ENCODE measurements around the gene ZDHHC13.

ZDHHC13 gene

DNA sequence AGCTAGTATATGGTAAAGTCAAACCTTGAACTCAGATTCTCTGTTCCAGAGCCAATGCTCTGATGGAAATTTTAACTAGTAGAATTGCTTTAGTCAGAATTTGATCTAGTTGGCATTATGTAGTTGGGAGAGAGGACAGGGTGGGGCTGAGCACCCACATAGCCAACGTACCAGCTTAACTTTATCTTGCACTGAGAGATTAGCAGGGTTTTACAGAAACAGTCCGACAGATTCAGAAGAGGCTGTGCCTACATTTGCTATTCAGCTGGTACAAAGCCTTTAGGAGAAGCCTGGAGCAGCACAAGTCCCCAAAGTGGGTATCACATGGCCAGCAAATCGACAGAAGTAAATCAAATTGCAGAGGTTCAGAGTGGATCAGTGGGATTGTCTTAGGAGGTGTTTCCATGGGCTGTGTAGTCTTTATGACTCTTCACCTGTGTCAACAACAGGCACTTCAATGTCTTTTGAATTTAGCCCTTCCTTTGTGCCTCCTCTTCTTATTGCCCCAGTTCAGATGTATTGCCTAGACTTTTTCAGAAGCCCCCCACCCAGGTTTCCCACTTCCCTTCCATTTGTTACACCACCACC, 92.1 kb downstream of the ZDHHC13 start:
- no peak for DNase-seq

DNA sequence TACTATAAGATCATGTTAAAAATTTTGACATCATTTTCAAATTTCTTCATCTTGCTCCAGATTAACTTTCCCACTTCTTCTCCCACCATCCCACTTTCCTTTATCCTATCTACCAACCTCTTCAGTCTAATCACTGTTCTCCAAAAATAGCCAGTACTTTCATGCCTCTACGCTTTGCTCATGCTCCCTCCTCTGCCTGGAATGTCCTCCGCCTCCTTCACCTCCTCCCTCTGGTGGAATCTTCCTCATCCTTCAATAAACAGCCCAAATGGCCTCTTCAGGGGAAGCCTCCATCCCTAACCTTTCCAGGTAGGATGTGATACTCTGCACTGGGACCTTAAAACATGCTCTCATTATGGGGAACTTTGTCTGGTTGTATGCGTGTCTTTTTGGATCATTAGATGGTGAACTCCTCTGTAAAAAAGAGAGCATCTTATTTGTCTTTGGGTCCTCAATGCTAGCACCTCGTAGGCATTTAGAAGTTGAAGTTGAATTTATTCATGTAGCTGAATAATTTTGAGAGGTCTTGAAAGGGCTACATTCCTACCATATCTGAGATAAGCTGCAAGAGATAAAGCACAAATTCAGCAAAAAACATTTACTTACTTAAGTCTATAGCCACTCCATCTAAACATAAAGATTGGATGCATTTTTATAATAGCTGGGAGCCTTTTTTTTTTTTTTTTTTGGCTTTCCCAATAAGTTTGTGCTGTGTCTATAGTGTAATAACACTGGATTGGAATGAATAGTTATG, 92.8 kb downstream of the ZDHHC13 start:
- no peak for DNase-seq

DNA sequence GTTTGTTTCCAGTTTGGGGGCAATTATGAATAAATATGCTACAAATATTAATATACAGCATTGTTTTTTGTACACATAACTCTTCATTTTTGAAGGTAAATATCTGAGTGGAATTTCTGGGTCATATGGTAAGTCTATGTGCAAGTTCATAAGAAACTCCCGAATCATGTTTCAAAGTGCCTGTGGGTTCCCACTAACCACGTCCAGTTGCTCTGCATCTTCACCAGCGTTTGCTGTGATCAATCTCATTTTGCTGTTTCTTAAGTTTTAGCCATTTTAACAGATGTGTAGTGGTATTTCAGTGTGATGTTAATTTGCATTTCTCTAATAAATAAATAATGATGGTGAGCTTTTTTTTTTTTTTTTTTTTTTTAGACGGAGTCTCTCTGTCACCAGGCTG, 99.1 kb downstream of the ZDHHC13 start:
- no peak for DNase-seq

DNA sequence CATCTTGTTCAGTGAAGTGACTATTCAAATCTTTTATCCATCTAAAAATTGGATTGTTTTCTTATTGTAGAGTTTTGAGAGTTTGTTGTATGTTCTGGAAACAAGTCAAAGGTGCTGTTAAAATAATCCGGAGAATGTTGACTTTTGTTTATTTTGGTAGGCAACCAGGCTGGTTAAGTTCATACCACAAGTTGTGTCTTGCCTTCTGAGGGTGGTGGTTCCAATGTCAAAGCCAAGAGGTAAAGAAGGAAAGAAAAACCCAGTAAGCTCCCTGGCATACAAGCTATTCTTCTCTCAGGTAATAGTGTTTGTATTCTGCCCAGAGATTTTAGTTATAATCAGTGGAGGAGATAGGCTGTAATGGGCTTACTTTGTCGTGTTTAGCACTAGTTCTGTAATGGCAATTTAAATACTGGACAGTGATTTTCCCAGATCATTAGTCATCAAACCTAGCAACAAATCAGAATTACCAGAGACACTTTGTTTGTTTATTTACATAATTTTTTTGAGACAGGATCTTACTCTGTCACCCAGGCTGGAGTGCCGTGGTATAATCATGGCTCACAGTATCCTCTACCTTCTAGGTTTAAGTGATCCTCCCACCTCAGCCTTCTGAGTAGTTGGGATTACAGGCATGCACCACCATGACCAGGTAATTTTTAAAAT, 99.9 kb downstream of the ZDHHC13 start:
- DNase-seq: no peak

DNA sequence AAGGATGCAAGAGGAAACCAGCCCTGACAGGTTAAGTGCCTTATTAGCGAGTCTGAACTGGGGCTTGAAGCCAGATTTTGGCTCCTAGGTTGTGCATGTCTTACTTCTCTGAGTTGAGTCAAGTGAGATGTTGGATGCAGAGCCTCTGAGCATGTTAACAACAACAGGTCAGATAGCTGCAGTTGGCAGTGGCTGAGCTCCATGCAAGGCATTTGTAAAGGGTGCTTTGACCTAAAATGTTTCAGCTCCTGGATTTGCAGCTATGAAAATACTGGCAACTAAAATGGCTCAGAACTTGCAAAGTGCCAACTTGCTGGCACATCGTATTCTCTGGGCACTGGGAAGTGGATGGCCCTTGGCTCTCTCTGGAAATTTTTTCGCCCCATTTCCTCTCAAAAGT, 101.2 kb downstream of the ZDHHC13 start:
- no peak for DNase-seq

DNA sequence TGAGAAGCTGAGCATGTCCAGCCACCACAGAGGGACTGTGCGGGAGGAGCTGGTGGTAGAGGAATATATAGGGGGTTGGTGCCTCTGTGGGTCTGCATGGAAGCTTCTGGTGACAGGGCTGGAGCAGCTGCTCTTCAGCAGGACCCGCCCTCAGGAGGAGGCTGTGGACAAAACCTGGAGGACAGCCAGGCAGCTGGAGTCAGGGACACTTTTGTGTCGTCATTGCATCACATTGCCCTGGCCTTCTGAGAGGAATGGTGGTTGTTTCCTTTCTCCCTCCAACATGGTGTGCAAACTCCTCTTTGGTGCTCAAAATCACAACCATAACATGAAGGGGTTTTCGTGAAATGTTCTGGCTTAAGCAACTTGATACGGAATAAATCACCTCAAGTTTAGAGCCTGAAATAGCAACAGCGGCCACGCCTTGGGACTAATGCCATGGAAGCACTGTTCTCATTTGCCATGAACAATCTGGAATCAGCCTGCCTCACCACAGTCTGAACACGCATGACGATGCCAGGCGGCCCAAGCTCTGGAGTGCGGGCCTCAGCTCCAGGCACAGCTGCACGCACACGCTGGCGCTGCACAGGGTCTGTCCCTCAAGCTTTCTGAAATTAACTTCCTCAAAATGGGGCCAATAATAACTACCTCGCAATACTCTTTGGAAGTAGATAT, 102.0 kb downstream of the ZDHHC13 start:
- DNase-seq: no peak

DNA sequence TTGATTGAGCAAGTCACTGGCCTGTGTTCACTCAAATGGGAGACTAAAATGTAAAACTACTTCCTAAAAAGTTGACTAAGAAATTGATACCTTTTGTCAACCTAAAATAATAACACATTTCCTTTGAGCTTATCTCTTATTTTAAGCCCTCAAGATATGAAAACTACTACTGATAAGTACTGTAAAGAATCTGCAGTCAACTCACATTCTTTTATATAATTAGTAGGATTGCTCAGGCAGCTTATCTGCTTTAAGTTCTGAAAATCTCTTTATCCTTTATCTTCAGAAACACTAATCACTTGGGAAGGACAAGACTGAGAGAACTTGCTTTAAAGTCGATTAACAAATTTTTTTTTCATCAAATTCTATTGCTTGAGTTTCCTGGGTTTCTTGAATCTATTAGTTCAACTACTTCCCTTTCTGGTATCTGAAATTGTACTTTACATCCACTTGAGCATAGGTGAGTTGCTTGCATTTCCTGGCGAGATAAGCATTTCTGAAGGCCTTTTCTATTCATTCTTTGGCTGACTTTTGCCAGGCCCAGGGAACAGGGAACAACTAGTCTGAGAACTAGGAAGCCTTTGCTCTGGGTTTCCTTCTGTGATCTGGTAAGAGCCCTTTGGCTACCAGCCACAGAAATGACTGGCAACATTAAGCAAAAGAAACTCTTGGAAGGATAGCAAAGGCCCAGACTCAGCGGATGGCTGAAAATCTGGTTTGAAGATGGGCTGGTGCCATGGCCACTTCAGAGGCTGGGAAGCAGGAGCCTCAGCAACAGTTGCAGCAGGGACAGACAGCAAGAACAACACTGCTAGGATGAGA, 104.1 kb downstream of the ZDHHC13 start:
- no peak for DNase-seq

DNA sequence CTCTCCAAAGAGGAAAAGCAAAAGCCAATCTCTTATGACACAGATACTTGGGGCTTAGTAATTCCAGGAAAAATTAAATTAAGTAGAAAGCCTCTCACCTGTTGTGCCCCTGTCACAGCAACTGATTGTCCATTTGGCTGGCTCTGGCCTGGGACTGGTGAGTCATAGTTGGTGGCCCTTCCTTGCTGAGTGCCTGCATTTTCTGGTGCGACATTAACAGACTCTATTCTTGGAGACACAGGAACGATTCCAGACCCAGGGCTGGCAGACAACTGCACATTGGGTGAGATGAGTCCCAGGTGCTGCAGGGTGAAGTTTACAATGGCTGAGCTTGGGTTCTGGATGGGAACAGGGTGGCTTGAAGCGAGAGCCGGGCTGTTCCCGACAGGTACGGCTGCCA, 108.2 kb downstream of the ZDHHC13 start:
- DNase-seq: no peak

DNA sequence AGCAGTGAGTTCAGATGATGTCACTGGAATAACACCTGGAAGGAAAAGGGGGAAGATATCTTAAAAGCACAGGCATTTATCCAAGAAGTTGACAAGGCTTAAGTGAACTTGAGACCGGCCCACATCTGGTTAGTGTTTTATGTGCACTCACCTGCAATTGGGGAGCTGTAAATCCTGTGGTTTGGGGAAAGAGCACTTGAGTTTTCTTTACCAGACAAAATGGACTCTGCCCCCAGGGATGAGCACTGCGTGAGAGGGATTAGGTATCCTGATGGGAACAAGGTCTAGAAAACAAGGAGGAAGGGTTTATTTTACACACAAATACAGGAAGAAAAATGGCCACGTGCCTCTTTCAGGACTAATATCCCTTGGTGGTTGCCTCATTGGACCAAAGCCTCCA, 108.6 kb downstream of the ZDHHC13 start:
- no peak for DNase-seq

All from CD4-positive, alpha-beta T cell treated with Interleukin-15 for 1 hour (primary cell).